HG03139 (cell line): Measurements from ENCODE around the gene HSPB8.

Source experiments
- ATAC-seq: cut with Tn5 transposase; IDR thresholded peaks from one replicate; pipeline ENCODE4 v1.9.1; 2021; ENCODE audit not compliant: unreplicated experiment

Gene HSPB8

GRCh38 chr12:119178544-119179334 is at the start of gene HSPB8:
TSS of gene HSPB8 (plus strand) at chr12:119178931. CDS start at chr12:119179313, 382 bp downstream.
- no peak for ATAC-seq

- ATAC-seq, result no peak
Measured at GRCh38 chr12:119129827-119130434, 48.8 kb upstream of the HSPB8 start.

- ATAC-seq, result no peak
Measured at GRCh38 chr12:119130523-119130922, 48.2 kb upstream of the HSPB8 start.

GRCh38 chr12:119134284-119135072 is 44.3 kb upstream of the HSPB8 start:
- no peak for ATAC-seq

GRCh38 chr12:119136811-119137410 is 41.8 kb upstream of the HSPB8 start:
- no peak for ATAC-seq

GRCh38 chr12:119139448-119139847 is 39.3 kb upstream of the HSPB8 start:
- ATAC-seq, result no peak

- no peak for ATAC-seq
Measured at GRCh38 chr12:119145367-119145766, 33.4 kb upstream of the HSPB8 start.

- no peak for ATAC-seq
Measured at GRCh38 chr12:119147847-119148448, 30.8 kb upstream of the HSPB8 start.

GRCh38 chr12:119149270-119149669 is 29.5 kb upstream of the HSPB8 start:
- no peak for ATAC-seq

- ATAC-seq, result no peak
Measured at GRCh38 chr12:119151445-119152026, 27.2 kb upstream of the HSPB8 start.

- ATAC-seq, result no peak
Measured at GRCh38 chr12:119153477-119154434, 25.0 kb upstream of the HSPB8 start.

- ATAC-seq, result no peak
Measured at GRCh38 chr12:119154435-119154818, 24.3 kb upstream of the HSPB8 start.

GRCh38 chr12:119156401-119157044 is 22.2 kb upstream of the HSPB8 start:
- ATAC-seq, result no peak

GRCh38 chr12:119157528-119157927 is 21.2 kb upstream of the HSPB8 start:
- no peak for ATAC-seq

- no peak for ATAC-seq
Measured at GRCh38 chr12:119157978-119158377, 20.8 kb upstream of the HSPB8 start.

- no peak for ATAC-seq
Measured at GRCh38 chr12:119158402-119158801, 20.3 kb upstream of the HSPB8 start.

- no peak for ATAC-seq
Measured at GRCh38 chr12:119159844-119160243, 18.9 kb upstream of the HSPB8 start.

GRCh38 chr12:119167902-119168301 is 10.8 kb upstream of the HSPB8 start:
- no peak for ATAC-seq

- no peak for ATAC-seq
Measured at GRCh38 chr12:119168721-119169120, 10.0 kb upstream of the HSPB8 start.
